ENCODE results near the gene PADI3.

DNA sequence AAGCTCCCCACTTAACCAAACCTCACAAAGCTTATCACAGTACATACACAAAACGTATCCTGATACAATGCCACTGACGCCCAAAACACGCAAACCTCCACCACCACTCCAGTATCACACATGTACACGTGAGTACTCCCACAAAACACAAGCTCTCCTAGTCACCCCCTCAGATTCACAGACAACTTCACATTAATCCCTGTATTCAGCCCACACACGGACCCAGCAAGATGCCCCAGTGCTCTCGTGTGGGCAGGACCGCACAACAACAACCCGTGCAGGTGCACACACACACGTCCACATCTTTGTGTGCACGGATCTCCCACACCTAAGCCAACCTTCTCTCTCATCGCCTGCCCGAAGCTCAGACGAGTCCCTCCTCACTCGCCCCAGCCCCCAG, 26.3 kb upstream of the PADI3 start:
- TF ChIP-seq GATA2 (IDR thresholded peaks at IDR 0.05; ENCODE audit: low read depth, low read length) (no peak), GATA3 (IDR thresholded peaks at IDR 0.05; ENCODE audit: low read depth, low read length) (no peak)

Measured in SH-SY5Y (cell line).